Left lung (tissue), 10 donors: ENCODE results near the gene GJB2. TPM values are rescaled to one million over a fixed set of nuclear protein-coding genes. Genes with fewer than 3 reads are reported as not detected.

Source experiments
- ATAC-seq: fragments of 200-7000 bp; cut with Tn5 transposase; one replicate; pipeline ENCODE4 v1.9.1; 2020; ENCODE audit warnings: moderate library complexity
- DNase-seq, 4 donors: peaks; one replicate each; pipeline ENCODE4 v3.0.0-alpha.2; 2013 to 2020
- H3K27ac ChIP-seq, 2 donors: fragments of 200-600 bp; sonication (generic) in 1 of 2; one replicate each; pipeline versions ENCODE4 v1.5.0 to v1.8.0; 2020 to 2021
- H3K27me3 ChIP-seq, 2 donors: fragments of 200-600 bp; sonication (generic) in 1 of 2; one replicate each; pipeline versions ENCODE4 v1.5.0 to v1.8.0; 2020 to 2021
- H3K36me3 ChIP-seq, 2 donors: fragments of 200-600 bp; sonication (generic) in 1 of 2; one replicate each; pipeline versions ENCODE4 v1.5.0 to v1.8.0; 2020 to 2021
- H3K4me1 ChIP-seq, 2 donors: fragments of 200-600 bp; one replicate each; pipeline ENCODE4 v1.8.0; 2021
- H3K4me3 ChIP-seq, 2 donors: fragments of 200-600 bp; sonication (generic) in 1 of 2; one replicate each; pipeline versions ENCODE4 v1.5.0 to v1.8.0; 2020 to 2021; ENCODE audit warnings: mild to moderate bottlenecking in 1 of 2
- H3K9me3 ChIP-seq, 2 donors: fragments of 200-600 bp; sonication (generic) in 1 of 2; one replicate each; pipeline versions ENCODE4 v1.5.0 to v1.8.0; 2020 to 2021
- intact Hi-C, 2 donors: fragments of 100-400 bp; cut with DNase I; formaldehyde crosslinking; loops; one replicate each; pipeline versions ENCODE4 v1.11.2 to v1.14.2; 2022
- polyA plus RNA-seq, 6 donors: library from polyadenylated mRNA; unstranded; fragments of 120-200 nt; gene quantifications; one replicate each; pipeline ENCODE4 v1.2.1, GENCODE V29; 2013; ENCODE audit not compliant: insufficient read length in 6 of 6
- total RNA-seq, 2 donors: library from RNA; stranded (reverse); fragmentation: NEBNext Ultra II Directional; extraction: Animal tissue kit (Norgen Biotek cat#: 25700); gene quantifications; one replicate each; pipeline ENCODE4 v1.2.1, GENCODE V29; 2021
- TF ChIP-seq, protein P1 (sequence below), 2 donors: fragments of 200-600 bp; sonication (generic) in 1 of 2; IDR thresholded peaks; one replicate each; pipeline versions ENCODE4 v1.5.0 to v1.8.0; 2021; ENCODE audit warnings: antibody characterized with exemption in 2 of 2
- donor health status: DM: no; HTN: yes; CAD: no.
- donor health status: DM: no; HTN: no; CAD: no.

Gene GJB2
- total and polyA plus RNA-seq, 8 donors, result 0.42 to 4.3 (median 0.78) TPM

DNA sequence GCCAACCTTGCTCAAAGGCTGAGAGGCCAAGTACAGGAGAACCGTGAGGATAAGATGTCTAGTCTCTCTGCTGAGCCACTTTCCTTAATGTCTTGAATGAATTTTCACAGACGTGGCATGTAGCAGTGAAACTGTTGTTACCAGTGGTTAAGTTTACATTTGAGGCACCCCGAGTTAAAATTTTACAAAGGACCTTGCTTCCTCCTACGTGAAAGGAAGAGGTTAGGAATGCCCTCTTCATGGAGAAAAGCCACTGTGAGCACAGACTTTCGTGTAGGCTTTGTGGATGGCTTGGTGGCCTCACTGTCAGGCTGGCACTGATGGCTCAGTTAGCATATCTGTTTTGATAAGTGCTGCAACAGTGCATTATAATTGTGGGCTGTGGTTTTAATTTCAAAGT is 2.7 kb downstream of the GJB2 start:
- intact Hi-C loops, result no loop called here
- no peak overlapping the region for H3K27ac ChIP-seq
- ATAC-seq, result no peak

DNA sequence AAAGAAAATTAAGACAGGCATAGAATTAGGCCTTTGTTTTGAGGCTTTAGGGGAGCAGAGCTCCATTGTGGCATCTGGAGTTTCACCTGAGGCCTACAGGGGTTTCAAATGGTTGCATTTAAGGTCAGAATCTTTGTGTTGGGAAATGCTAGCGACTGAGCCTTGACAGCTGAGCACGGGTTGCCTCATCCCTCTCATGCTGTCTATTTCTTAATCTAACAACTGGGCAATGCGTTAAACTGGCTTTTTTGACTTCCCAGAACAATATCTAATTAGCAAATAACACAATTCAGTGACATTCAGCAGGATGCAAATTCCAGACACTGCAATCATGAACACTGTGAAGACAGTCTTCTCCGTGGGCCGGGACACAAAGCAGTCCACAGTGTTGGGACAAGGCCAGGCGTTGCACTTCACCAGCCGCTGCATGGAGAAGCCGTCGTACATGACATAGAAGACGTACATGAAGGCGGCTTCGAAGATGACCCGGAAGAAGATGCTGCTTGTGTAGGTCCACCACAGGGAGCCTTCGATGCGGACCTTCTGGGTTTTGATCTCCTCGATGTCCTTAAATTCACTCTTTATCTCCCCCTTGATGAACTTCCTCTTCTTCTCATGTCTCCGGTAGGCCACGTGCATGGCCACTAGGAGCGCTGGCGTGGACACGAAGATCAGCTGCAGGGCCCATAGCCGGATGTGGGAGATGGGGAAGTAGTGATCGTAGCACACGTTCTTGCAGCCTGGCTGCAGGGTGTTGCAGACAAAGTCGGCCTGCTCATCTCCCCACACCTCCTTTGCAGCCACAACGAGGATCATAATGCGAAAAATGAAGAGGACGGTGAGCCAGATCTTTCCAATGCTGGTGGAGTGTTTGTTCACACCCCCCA is 3.8 kb downstream of the GJB2 start:
- intact Hi-C loops, result loop anchor here in 1 of 2 donors (10.0 kb wide), 1 partner anchor 736 kb away; no protein-coding TSS in a partner anchor
- Histone ChIP-seq H3K27me3 (peaks cover 26 to 32% of the 10 kb centered on the region in 2 donors), H3K4me3 (no peak overlapping the region), H3K4me1 (peaks cover 17 to 25% of the 10 kb centered on the region in 2 donors), H3K9me3 (no peaks in the 10 kb centered on the region), H3K36me3 (no peaks in the 10 kb centered on the region), H3K27ac (no peak overlapping the region)
- ATAC-seq (no peak), DNase-seq (peak in 2 of 4 donors; percentile 69 to 84)
- TF ChIP-seq, protein P1, sequence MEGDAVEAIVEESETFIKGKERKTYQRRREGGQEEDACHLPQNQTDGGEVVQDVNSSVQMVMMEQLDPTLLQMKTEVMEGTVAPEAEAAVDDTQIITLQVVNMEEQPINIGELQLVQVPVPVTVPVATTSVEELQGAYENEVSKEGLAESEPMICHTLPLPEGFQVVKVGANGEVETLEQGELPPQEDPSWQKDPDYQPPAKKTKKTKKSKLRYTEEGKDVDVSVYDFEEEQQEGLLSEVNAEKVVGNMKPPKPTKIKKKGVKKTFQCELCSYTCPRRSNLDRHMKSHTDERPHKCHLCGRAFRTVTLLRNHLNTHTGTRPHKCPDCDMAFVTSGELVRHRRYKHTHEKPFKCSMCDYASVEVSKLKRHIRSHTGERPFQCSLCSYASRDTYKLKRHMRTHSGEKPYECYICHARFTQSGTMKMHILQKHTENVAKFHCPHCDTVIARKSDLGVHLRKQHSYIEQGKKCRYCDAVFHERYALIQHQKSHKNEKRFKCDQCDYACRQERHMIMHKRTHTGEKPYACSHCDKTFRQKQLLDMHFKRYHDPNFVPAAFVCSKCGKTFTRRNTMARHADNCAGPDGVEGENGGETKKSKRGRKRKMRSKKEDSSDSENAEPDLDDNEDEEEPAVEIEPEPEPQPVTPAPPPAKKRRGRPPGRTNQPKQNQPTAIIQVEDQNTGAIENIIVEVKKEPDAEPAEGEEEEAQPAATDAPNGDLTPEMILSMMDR (IDR thresholded peaks at IDR 0.05), result peak in 1 of 2 donors; percentile 7

More for the DNA sequence above, 2.7 kb downstream of the GJB2 start:
- H3K27me3 ChIP-seq, result peaks cover 36 to 43% of the 10 kb centered on the region in 2 donors
- no peaks in the 10 kb centered on the region for H3K36me3 ChIP-seq
- no peak overlapping the region for H3K4me3 ChIP-seq
- peaks cover 18 to 29% of the 10 kb centered on the region in 2 donors for H3K4me1 ChIP-seq
- no peaks in the 10 kb centered on the region for H3K9me3 ChIP-seq
- TF ChIP-seq, protein P1 (IDR thresholded peaks at IDR 0.05), result no peak
- no peak for DNase-seq

DNA sequence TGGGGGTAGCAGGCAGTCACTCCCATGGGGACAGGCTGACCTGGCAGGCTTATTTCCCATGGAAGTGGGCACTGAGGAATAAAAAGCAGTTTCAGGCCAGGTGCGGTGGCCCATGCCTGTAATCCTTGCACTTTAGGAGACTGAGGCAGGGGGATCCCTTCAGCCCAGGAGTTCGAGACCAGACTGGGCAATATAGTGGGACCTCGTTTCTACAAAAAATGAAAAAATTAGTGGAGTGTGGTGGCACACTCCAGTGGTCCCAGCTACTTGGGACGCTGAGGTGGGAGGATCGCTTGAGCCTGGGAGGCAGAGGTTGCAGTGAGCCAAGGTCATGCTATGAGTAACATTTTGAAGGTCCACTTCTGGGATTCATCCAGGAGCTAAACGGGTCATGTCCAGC is 6.0 kb downstream of the GJB2 start:
- DNase-seq (no peak), ATAC-seq (no peak)
- no peaks in the 10 kb centered on the region for H3K9me3 ChIP-seq
- no peaks in the 10 kb centered on the region for H3K36me3 ChIP-seq
- TF ChIP-seq, protein P1 (IDR thresholded peaks at IDR 0.05), result no peak
- peaks cover 0 to 4% of the 10 kb centered on the region in 2 donors for H3K4me1 ChIP-seq
- intact Hi-C loops, result loop anchor here in 1 of 2 donors (10.0 kb wide), 1 partner anchor 738 kb away; no protein-coding TSS in a partner anchor
- H3K4me3 ChIP-seq, result no peak overlapping the region
- H3K27me3 ChIP-seq, result peaks cover 6 to 19% of the 10 kb centered on the region in 2 donors
- no peak overlapping the region for H3K27ac ChIP-seq

DNA sequence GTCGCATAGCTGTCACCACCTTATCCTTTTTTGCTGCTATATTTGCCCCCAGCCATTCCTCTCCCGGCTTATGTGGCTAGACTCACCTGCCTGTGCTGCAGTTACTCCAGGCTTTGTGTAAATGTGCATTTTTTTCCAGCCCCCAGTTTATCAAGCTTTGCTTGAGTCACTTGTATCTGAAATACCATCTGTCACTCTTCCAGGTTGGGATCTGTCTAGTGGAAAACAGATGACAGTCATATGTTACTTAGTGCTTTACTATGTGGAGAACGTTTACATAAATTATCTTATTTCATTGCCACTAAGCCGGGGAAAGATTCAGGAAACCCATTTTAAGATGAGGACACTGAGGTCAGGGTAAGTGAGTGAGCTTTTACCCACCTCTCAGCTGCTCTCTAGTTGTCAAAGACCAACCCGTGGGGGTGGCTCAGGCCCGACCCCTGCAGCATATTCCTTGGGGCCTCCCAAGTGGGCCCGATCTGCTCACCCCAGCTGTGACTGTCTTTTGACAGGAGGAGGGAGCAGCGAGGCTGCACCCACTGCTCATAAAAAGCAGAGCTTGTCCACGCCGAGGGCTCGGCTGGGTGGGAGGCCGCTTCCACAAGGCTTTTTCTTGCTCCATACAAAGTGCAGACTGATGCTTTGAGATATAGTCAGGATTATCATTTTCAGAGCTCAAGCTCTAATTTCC is 7.2 kb downstream of the GJB2 start:
- intact Hi-C loops, result loop anchor here in 1 of 2 donors (10.0 kb wide), 1 partner anchor 739 kb away; no protein-coding TSS in a partner anchor
- Histone ChIP-seq H3K9me3 (no peaks in the 10 kb centered on the region), H3K36me3 (no peaks in the 10 kb centered on the region), H3K27ac (no peak overlapping the region), H3K4me1 (no peaks in the 10 kb centered on the region), H3K27me3 (peaks cover 2 to 21% of the 10 kb centered on the region in 2 donors), H3K4me3 (no peak overlapping the region)
- ATAC-seq (no peak), DNase-seq (peak in 1 of 4 donors; percentile 61)
- TF ChIP-seq, protein P1 (IDR thresholded peaks at IDR 0.05), result no peak
